AG04450 (cell line): ENCODE results near the gene URB1. TPM values are rescaled to one million over a fixed set of nuclear protein-coding genes. Genes with fewer than 3 reads are reported as not detected.

Experiments used
- CTCF ChIA-PET: fragments of 300-600, 350-600 bp; formaldehyde crosslinking; extraction: SDS; loops from one replicate; lab custom pipeline; 2022; ENCODE audit warnings: antibody characterized with exemption, inconsistent platforms; lab: Charles Lee
- POLR2A ChIA-PET: fragments of 350-600 bp; formaldehyde crosslinking; extraction: SDS; loops from one replicate; lab custom pipeline; 2021; ENCODE audit warnings: antibody characterized with exemption, inconsistent platforms; lab: Yijun Ruan, JAX
- DNase-seq: peaks from one replicate; pipeline ENCODE4 v3.0.0-alpha.2; 2011; ENCODE audit warnings: low read depth, low spot score
- H3K27ac ChIP-seq: one replicate; pipeline ENCODE4 v1.5.1; 2012; ENCODE audit warnings: low read depth, low read length, control low read depth
- H3K27me3 ChIP-seq: one replicate; pipeline ENCODE4 v1.6.0; 2012; ENCODE audit warnings: low read length; ENCODE audit not compliant: control insufficient read depth, insufficient read depth
- H3K4me3 ChIP-seq: 2 replicates; pipeline ENCODE4 v1.5.1; 2011; ENCODE audit warnings: mild to moderate bottlenecking, low read depth, low read length, control low read depth
- H3K9me3 ChIP-seq: 2 replicates; pipeline ENCODE4 v1.5.1; 2012; ENCODE audit warnings: low read length; ENCODE audit not compliant: control insufficient read depth, insufficient read depth
- CTCF ChIP-seq: IDR thresholded peaks from 2 replicates; pipeline ENCODE4 v1.5.1; 2011; ENCODE audit warnings: low read depth, low read length, control low read depth, inconsistent platforms
- polyA plus RNA-seq: library from polyadenylated mRNA; depleted of rRNA; stranded (reverse); fragments of >200 nt; gene quantifications from 2 replicates; pipeline ENCODE4 v1.2.3, GENCODE V29; 2011

The URB1 gene
- polyA plus RNA-seq, 1 experiment = 7.6 TPM

DNA sequence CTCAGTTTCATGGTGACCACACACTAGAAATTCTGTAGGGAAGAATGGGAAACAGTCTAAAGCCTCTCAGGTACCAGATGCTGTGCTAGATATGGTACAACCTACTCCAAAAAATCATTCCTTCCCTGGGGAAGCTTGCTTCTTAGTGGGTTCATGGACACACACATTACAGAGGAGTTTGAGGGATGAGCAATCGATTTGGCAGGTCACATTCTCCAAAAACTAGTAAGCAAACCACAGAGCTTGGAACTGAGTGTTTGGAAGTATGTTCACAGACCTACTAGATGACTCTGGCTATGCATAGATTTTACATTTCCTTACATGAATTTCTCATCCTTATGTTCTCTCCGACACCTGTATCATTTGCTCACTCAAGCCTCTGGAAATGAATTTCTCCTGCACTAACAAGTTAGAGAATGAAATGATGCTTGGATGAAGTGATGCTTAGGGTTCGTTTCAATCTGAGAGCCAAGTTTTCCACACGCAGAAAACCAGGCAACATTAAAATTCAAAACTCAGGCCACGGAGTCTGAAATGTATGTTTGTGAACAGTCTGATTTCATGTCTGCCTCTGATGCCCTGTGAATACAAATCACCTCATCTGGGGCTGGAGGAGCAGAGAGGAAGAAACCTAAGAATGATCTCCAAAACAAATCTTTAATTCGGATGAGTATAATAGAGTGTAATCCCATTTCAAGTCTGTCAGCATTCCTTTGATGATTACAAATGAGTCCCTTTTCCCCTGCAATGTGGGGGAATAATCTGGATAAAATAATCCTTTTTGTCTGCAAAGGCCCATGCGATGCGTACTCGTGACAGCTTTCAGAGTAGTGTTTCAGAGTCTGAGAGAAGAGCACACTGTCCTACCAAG lies 30.7 kb upstream of the URB1 start:
- ChIA-PET POLR2A (interaction anchor here (1.1 to 1.2 kb wide), 2 partner anchors 27 to 28 kb away, joined by 3 to 5 read pairs; no protein-coding TSS in a partner anchor), CTCF (interaction anchor here (1.4 kb wide), 2 partner anchors 20 to 177 kb away, joined by 4 to 11 read pairs; no protein-coding TSS in a partner anchor)
- no peak for TF ChIP-seq CTCF
- Histone ChIP-seq H3K4me3 (no peak overlapping the region), H3K27ac (peak overlapping the region; percentile 66), H3K9me3 (no peaks in the 10 kb centered on the region), H3K27me3 (no peaks in the 10 kb centered on the region)
- peak; percentile 76 for DNase-seq

- no peak for TF ChIP-seq CTCF
- no peaks in the 10 kb centered on the region for H3K9me3 ChIP-seq
- CTCF ChIA-PET = interaction anchor here (0.7 to 1.4 kb wide), 2 partner anchors 16 to 19 kb away, joined by 4 read pairs; no protein-coding TSS in a partner anchor
- H3K27ac ChIP-seq = no peak overlapping the region
- POLR2A ChIA-PET = no interaction called here
- H3K4me3 ChIP-seq = no peak overlapping the region
- DNase-seq = no peak
- no peaks in the 10 kb centered on the region for H3K27me3 ChIP-seq
Observed at GRCh38 chr21:32422064-32422463, 29.3 kb upstream of the URB1 start.

GRCh38 chr21:32418146-32418545 lies 25.3 kb upstream of the URB1 start:
- H3K27ac ChIP-seq = no peak overlapping the region
- no peak for TF ChIP-seq CTCF
- H3K4me3 ChIP-seq = no peak overlapping the region
- CTCF ChIA-PET = interaction anchor here (1.5 kb wide), 1 partner anchor 183 kb away, joined by 6 read pairs; no protein-coding TSS in a partner anchor
- POLR2A ChIA-PET = no interaction called here
- no peaks in the 10 kb centered on the region for H3K9me3 ChIP-seq
- DNase-seq = no peak
- H3K27me3 ChIP-seq = no peaks in the 10 kb centered on the region

GRCh38 chr21:32415451-32416398 lies 22.9 kb upstream of the URB1 start:
- DNase-seq = no peak
- no peak overlapping the region for H3K4me3 ChIP-seq
- ChIA-PET POLR2A (interaction anchor here (0.5 kb wide), 1 partner anchor 22 kb away, joined by 3 read pairs; no protein-coding TSS in a partner anchor), CTCF (interaction anchor here (0.5 to 2.2 kb wide), 10 partner anchors 10 to 185 kb away, joined by 3 to 38 read pairs (median 6); no protein-coding TSS in a partner anchor)
- no peak overlapping the region for H3K27ac ChIP-seq
- H3K27me3 ChIP-seq = no peaks in the 10 kb centered on the region
- TF ChIP-seq CTCF = no peak
- H3K9me3 ChIP-seq = no peaks in the 10 kb centered on the region; the same call in 1 of the 2 replicates
